ENCODE data around the gene ATP6V0A4.

The ATP6V0A4 gene

GRCh38 chr7:138828302-138828701, 30.3 kb upstream of the ATP6V0A4 start:
- Histone ChIP-seq H2AFZ (ENCODE audit: low read length) (no peak overlapping the region), H3K79me2 (ENCODE audit: low read length) (no peaks in the 10 kb centered on the region), H3K9ac (ENCODE audit: low read length) (no peak overlapping the region), H3K36me3 (replicated peaks; ENCODE audit: insufficient read depth, low read length) (no peaks in the 10 kb centered on the region), H3K27ac (ENCODE audit: low read length) (no peak overlapping the region), H3K27me3 (replicated peaks; ENCODE audit: insufficient read depth, low read length) (no peaks in the 10 kb centered on the region), H3K4me3 (ENCODE audit: low read length) (no peak overlapping the region), H3F3A (ENCODE audit: insufficient read depth, low read length) (no peaks in the 10 kb centered on the region), H3K9me2 (replicated peaks; ENCODE audit: insufficient read depth, low read length) (no peaks in the 10 kb centered on the region), H3K4me1 (ENCODE audit: low read length) (no peaks in the 10 kb centered on the region), H3K9me3 (replicated peaks; ENCODE audit: insufficient read depth, low read length) (no peaks in the 10 kb centered on the region), H4K20me1 (ENCODE audit: insufficient read depth, low read length) (no peaks in the 10 kb centered on the region), H3K4me2 (ENCODE audit: low read depth, low read length) (no peak overlapping the region)
- TF ChIP-seq CTCF (IDR thresholded peaks at IDR 0.05; ENCODE audit: low read length) (no peak), EZH2 (optimal IDR thresholded peaks at IDR 0.05; ENCODE audit: low read depth, low read length) (no peak), EZH2phosphoT487 (IDR thresholded peaks at IDR 0.05; ENCODE audit: low read length) (no peak)
- DNase-seq, result no peak

GRCh38 chr7:138825049-138825721, 27.2 kb upstream of the ATP6V0A4 start:
- TF ChIP-seq EZH2 (optimal IDR thresholded peaks at IDR 0.05; ENCODE audit: low read depth, low read length) (no peak), CTCF (IDR thresholded peaks at IDR 0.05; ENCODE audit: low read length) (no peak), EZH2phosphoT487 (IDR thresholded peaks at IDR 0.05; ENCODE audit: low read length) (no peak)
- Histone ChIP-seq H3K9ac (ENCODE audit: low read length) (no peak overlapping the region), H3F3A (ENCODE audit: insufficient read depth, low read length) (no peaks in the 10 kb centered on the region), H3K4me3 (ENCODE audit: low read length) (no peak overlapping the region), H4K20me1 (ENCODE audit: insufficient read depth, low read length) (no peaks in the 10 kb centered on the region), H3K79me2 (ENCODE audit: low read length) (no peaks in the 10 kb centered on the region), H2AFZ (ENCODE audit: low read length) (no peak overlapping the region), H3K9me3 (replicated peaks; ENCODE audit: insufficient read depth, low read length) (no peaks in the 10 kb centered on the region), H3K36me3 (replicated peaks; ENCODE audit: insufficient read depth, low read length) (no peaks in the 10 kb centered on the region), H3K4me2 (ENCODE audit: low read depth, low read length) (no peak overlapping the region), H3K27ac (ENCODE audit: low read length) (no peak overlapping the region), H3K9me2 (replicated peaks; ENCODE audit: insufficient read depth, low read length) (no peaks in the 10 kb centered on the region), H3K27me3 (replicated peaks; ENCODE audit: insufficient read depth, low read length) (no peaks in the 10 kb centered on the region), H3K4me1 (ENCODE audit: low read length) (no peaks in the 10 kb centered on the region)
- no peak for DNase-seq

DNA sequence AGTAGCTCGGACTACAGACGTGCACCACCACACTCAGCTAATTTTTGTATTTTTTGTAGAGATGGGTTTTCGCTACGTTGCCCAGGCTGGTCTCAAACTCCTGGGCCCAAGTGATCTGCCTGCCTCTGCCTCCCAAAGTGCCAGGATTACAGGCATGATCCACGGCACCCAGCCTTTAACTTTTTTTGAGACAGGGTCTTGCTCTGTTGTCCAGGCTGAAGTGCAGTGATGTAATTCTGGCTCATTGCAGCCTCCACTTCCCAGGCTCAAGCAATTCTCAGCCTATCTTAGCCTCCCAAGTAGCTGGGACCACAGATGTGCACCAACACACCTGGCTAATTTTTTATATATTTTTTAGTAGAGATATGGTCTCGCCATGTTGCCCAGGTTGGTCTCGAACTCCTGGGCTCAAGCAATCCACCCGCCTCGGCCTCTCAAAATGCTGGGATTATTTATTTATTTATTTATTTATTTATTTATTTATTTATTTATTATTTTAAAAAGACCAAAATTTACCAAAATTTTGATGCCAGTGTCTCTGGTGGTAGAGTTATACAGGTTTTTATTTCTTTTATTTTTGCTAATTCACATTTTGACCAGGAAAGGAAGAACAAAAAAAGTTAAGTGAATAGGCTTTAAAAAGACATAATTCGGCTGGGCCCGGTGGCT, 25.0 kb upstream of the ATP6V0A4 start:
- H3K9me3 ChIP-seq (replicated peaks; ENCODE audit: insufficient read depth, low read length), result no peaks in the 10 kb centered on the region
- H3K36me3 ChIP-seq (replicated peaks; ENCODE audit: insufficient read depth, low read length), result no peaks in the 10 kb centered on the region
- no peaks in the 10 kb centered on the region for H3K27me3 ChIP-seq (replicated peaks; ENCODE audit: insufficient read depth, low read length)
- no peaks in the 10 kb centered on the region for H3K4me1 ChIP-seq (ENCODE audit: low read length)
- no peaks in the 10 kb centered on the region for H4K20me1 ChIP-seq (ENCODE audit: insufficient read depth, low read length)
- no peak overlapping the region for H3K27ac ChIP-seq (ENCODE audit: low read length)
- no peak for DNase-seq
- H2AFZ ChIP-seq (ENCODE audit: low read length), result no peak overlapping the region
- no peak overlapping the region for H3K4me3 ChIP-seq (ENCODE audit: low read length)
- no peaks in the 10 kb centered on the region for H3F3A ChIP-seq (ENCODE audit: insufficient read depth, low read length)
- TF ChIP-seq EZH2 (optimal IDR thresholded peaks at IDR 0.05; ENCODE audit: low read depth, low read length) (no peak), EZH2phosphoT487 (IDR thresholded peaks at IDR 0.05; ENCODE audit: low read length) (no peak), CTCF (IDR thresholded peaks at IDR 0.05; ENCODE audit: low read length) (no peak)
- H3K79me2 ChIP-seq (ENCODE audit: low read length), result no peaks in the 10 kb centered on the region
- no peak overlapping the region for H3K4me2 ChIP-seq (ENCODE audit: low read depth, low read length)
- no peaks in the 10 kb centered on the region for H3K9me2 ChIP-seq (replicated peaks; ENCODE audit: insufficient read depth, low read length)
- no peak overlapping the region for H3K9ac ChIP-seq (ENCODE audit: low read length)
